Esophagus squamous epithelium (tissue), 5 donors: ENCODE results near the gene MICAL3. TPM values are rescaled to one million over a fixed set of nuclear protein-coding genes. Genes with fewer than 3 reads are reported as not detected.
A peak's percentile ranks its signal among the peaks of the same experiment; 100 is the strongest.
"Not testable (repeated sequence)": the region's sequence is repeated elsewhere in the genome, so short reads cannot be mapped to it uniquely, and the experiment has no call there.

Experiments used
- DNase-seq: peaks from one replicate; lab custom pipeline; 2025; lab: John Stamatoyannopoulos, UW
- H3K27ac ChIP-seq, 4 donors: fragments of 200-600 bp; sonication (generic); one replicate each; pipeline ENCODE4 v1.5.1; 2016 to 2019; ENCODE audit warnings: mild to moderate bottlenecking in 1 of 4
- H3K27me3 ChIP-seq, 4 donors: fragments of 200-600 bp; sonication (generic); 1 replicate in 3 of 4; 2 replicates in 1 of 4; pipeline versions ENCODE4 v1.5.1 to v1.6.0; 2017 to 2021; ENCODE audit warnings: antibody characterized with exemption in 1 of 4
- H3K36me3 ChIP-seq, 3 donors: fragments of 200-600 bp; sonication (generic); one replicate each; pipeline ENCODE4 v1.5.1; 2016 to 2019
- H3K4me1 ChIP-seq, 3 donors: fragments of 200-600 bp; sonication (generic); one replicate each; pipeline ENCODE4 v1.5.1; 2017 to 2019
- H3K4me3 ChIP-seq, 4 donors: fragments of 200-600 bp; sonication (generic); 1 replicate in 3 of 4; 2 replicates in 1 of 4; pipeline ENCODE4 v1.5.1; 2016 to 2019; ENCODE audit warnings: mild to moderate bottlenecking in 2 of 4, moderate library complexity in 1 of 4
- H3K9me3 ChIP-seq, 3 donors: fragments of 200-600 bp; sonication (generic); one replicate each; pipeline ENCODE4 v1.5.1; 2016 to 2019
- POLR2A ChIP-seq, 4 donors: fragments of 450-650 bp; IDR thresholded peaks; one replicate each; pipeline ENCODE4 v1.6.1; 2017; ENCODE audit warnings: antibody characterized with exemption in 4 of 4, mild to moderate bottlenecking in 4 of 4, moderate library complexity in 3 of 4
- WGBS, 2 donors: methylation state at CpG; one replicate each; pipeline ENCODE4 v1.1.5; 2018; 5-methylcytosine and 5-hydroxymethylcytosine counted together
- intact Hi-C: fragments of 100-400 bp; cut with DNase I; formaldehyde crosslinking; loops from one replicate; pipeline ENCODE4 v1.15.0; 2022
- total RNA-seq, 4 donors: library from RNA; depleted of rRNA; stranded (reverse); fragments of >200 nt; gene quantifications; one replicate each; pipeline ENCODE4 v1.1.0, GENCODE V29; 2016
- TF ChIP-seq, protein P1 (sequence below), 6 experiments: fragments of 450-650 bp in 4 of 6; fragments of 200-600 bp in 2 of 6; sonication (generic) in 2 of 6; IDR thresholded peaks; one replicate each; pipeline ENCODE4 v1.5.1; 2016 to 2019; ENCODE audit warnings: antibody characterized with exemption in 6 of 6, mild to moderate bottlenecking in 4 of 6, moderate library complexity in 4 of 6
- donor health status: DM: yes; HTN: yes; CAD: no.

Gene MICAL3
- total RNA-seq, 4 donors from 2014 or later: 11.2 to 30.9 (median 15.9) TPM

GRCh38 chr22:17938484-17938924 is 85.9 kb downstream of the MICAL3 start:
- Histone ChIP-seq H3K27me3 (no peaks in the 10 kb centered on the region), H3K4me1 (peaks cover 5 to 42% (median 17%) of the 10 kb centered on the region in 3 donors), H3K27ac (peak overlapping the region in 2 of 4 donors; percentile 3 to 11), H3K36me3 (no peaks in the 10 kb centered on the region), H3K9me3 (no peaks in the 10 kb centered on the region), H3K4me3 (no peak overlapping the region)
- WGBS, 2 donors: 84 to 85% methylated on average over 5 to 6 of the region's 8 CpGs
- TF ChIP-seq POLR2A (IDR thresholded peaks at IDR 0.05): no peak
- TF ChIP-seq, protein P1, sequence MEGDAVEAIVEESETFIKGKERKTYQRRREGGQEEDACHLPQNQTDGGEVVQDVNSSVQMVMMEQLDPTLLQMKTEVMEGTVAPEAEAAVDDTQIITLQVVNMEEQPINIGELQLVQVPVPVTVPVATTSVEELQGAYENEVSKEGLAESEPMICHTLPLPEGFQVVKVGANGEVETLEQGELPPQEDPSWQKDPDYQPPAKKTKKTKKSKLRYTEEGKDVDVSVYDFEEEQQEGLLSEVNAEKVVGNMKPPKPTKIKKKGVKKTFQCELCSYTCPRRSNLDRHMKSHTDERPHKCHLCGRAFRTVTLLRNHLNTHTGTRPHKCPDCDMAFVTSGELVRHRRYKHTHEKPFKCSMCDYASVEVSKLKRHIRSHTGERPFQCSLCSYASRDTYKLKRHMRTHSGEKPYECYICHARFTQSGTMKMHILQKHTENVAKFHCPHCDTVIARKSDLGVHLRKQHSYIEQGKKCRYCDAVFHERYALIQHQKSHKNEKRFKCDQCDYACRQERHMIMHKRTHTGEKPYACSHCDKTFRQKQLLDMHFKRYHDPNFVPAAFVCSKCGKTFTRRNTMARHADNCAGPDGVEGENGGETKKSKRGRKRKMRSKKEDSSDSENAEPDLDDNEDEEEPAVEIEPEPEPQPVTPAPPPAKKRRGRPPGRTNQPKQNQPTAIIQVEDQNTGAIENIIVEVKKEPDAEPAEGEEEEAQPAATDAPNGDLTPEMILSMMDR (IDR thresholded peaks at IDR 0.05): no peak
- intact Hi-C loops: no loop called here
- no peak for DNase-seq

DNA sequence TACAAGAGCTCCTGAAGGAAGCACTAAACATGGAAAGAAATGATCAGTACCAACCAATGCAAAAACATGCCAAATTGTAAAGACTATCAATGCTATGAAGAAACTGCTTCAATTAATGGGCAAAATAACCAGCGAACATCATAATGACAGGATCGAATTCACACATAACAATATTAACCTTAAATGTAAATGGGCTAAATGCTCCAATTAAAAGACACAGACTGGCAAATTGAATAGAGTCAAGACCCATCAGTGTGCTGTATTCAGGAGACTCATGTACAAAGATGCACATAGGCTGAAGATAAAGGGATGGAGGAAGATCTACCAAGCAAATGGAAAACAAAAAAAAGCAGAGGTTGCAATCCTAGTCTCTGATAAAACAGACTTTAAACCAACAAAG is 91.9 kb downstream of the MICAL3 start:
- H3K27ac ChIP-seq, H3K36me3 ChIP-seq, intact Hi-C loops, H3K27me3 ChIP-seq, H3K4me3 ChIP-seq, DNase-seq, H3K9me3 ChIP-seq: not testable (repeated sequence)
- H3K4me1 ChIP-seq: peaks cover 0 to 20% (median 6%) of the 10 kb centered on the region in 3 donors
- 89 to 100% methylated on average over 2 of the region's 2 CpGs for WGBS, 2 donors

DNA sequence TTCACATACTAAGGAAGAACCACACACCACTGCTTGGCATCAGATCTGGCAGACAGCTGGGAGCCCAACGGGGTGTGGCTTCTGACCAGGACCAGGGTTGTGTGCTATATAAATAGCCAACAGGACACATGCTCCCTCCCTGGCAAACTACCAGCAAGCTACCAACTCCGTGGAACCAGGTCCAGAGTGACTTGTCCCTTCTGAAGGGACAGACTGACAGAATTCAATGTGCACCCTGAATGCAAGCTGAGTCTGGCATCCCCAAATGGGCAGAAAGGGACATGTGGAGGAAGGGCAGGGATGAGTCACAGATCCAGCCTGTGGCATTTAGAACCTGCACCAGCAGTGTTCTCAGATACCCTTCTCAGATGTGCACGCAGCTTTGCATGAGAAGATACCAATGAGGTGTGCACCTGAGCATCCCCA is 92.9 kb downstream of the MICAL3 start:
- intact Hi-C loops: no loop called here
- Histone ChIP-seq H3K27ac (no peak overlapping the region), H3K27me3 (no peaks in the 10 kb centered on the region), H3K4me1 (peaks cover 0 to 20% (median 6%) of the 10 kb centered on the region in 3 donors), H3K4me3 (no peak overlapping the region), H3K36me3 (no peaks in the 10 kb centered on the region), H3K9me3 (no peaks in the 10 kb centered on the region)
- 37 to 49% methylated on average over 3 of the region's 3 CpGs for WGBS, 2 donors
- no peak for TF ChIP-seq POLR2A (IDR thresholded peaks at IDR 0.05)
- TF ChIP-seq, protein P1 (IDR thresholded peaks at IDR 0.05): no peak
- no peak for DNase-seq

GRCh38 chr22:17930455-17931313 is 93.7 kb downstream of the MICAL3 start:
- Histone ChIP-seq H3K4me3 (no peak overlapping the region), H3K27ac (no peak overlapping the region), H3K36me3 (no peaks in the 10 kb centered on the region), H3K9me3 (no peaks in the 10 kb centered on the region), H3K4me1 (peaks cover 0 to 24% (median 6%) of the 10 kb centered on the region in 3 donors), H3K27me3 (no peaks in the 10 kb centered on the region)
- intact Hi-C loops: no loop called here
- TF ChIP-seq POLR2A (IDR thresholded peaks at IDR 0.05): no peak
- TF ChIP-seq, protein P1 (IDR thresholded peaks at IDR 0.05): no peak
- DNase-seq: no peak
- WGBS, 2 donors: 86 to 89% methylated on average over 4 to 13 of the region's 18 CpGs

GRCh38 chr22:17929909-17930308 is 94.5 kb downstream of the MICAL3 start:
- WGBS, 2 donors: 73 to 87% methylated on average over 7 of the region's 7 CpGs
- intact Hi-C loops: no loop called here
- no peak overlapping the region for H3K27ac ChIP-seq
- H3K4me3 ChIP-seq: no peak overlapping the region
- no peak for DNase-seq
- no peaks in the 10 kb centered on the region for H3K9me3 ChIP-seq
- no peaks in the 10 kb centered on the region for H3K27me3 ChIP-seq
- TF ChIP-seq, protein P1 (IDR thresholded peaks at IDR 0.05): no peak
- TF ChIP-seq POLR2A (IDR thresholded peaks at IDR 0.05): no peak
- H3K36me3 ChIP-seq: no peaks in the 10 kb centered on the region
- H3K4me1 ChIP-seq: peaks cover 0 to 32% (median 13%) of the 10 kb centered on the region in 3 donors
